ENCODE data around the gene SUPV3L1.

Gene SUPV3L1

DNA sequence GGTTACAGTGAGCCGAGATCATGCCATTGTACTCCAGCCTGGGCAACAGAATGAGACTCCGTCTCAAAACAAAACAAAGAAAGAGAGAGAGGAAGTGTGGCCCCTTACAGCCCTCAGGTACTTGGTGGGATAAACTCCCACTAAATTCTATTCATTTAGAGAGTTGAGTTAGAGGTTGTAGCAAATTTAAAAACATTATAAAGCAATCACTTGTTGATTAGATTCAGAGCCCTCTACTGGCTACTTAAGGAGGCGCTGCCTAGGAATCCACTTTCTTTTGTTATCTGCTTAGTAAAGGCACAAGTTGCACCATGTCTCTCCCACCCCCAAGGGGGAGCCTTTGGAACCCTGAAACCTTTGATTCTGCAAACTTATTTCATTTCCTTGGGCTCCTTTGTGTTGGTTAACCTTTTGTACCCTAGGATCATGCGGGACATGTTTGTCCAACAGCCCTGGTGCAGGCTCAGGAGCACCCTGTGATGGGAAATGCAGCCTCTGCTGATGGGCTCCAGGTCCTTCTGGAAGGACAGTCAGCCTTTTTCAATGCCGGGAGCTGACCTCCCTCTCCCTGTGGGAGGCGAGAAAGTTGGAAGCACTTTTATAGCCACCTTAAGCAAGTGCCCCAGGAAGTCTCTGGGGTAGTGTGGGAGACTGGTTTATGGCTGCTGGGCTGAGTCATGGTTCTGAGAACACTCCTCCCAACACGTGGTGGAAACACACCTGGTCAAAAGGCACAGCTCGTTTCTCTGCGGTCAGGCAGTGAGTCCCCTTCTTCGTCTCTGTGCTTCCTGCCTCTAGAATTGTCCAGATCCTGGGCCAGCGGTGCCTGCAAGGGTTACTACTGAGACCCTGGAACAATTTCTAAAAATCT is 42.4 kb downstream of the SUPV3L1 start:
- no peaks in the 10 kb centered on the region for H3K36me3 ChIP-seq (ENCODE audit: control insufficient read depth, insufficient read depth, low read length)
- no peak overlapping the region for H3K9ac ChIP-seq (ENCODE audit: low read depth, low read length)
- peaks cover 4% of the 10 kb centered on the region for H3K4me1 ChIP-seq (ENCODE audit: control insufficient read depth, insufficient read depth, low read length)
- H3K4me3 ChIP-seq (ENCODE audit: low read depth, low read length), result no peak overlapping the region
- no peaks in the 10 kb centered on the region for H3K27me3 ChIP-seq (ENCODE audit: control insufficient read depth, insufficient read depth, low read length)
- no peaks in the 10 kb centered on the region for H3K9me3 ChIP-seq (ENCODE audit: control insufficient read depth, insufficient read depth, low read length)

DNA sequence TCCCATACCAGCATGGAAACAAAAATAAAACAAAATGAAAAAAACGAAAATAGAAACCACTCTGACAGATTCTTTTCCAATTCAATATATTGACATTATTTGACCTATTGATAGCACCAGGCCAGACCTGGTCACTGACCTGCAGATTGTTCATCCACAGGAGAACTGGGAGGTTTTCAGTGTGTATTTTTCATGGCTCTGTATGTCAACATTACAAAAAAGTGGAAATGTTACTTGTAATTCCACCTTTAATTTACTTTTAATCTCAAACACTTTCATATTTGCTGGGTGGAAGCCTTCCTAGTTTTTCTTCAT is 43.0 kb downstream of the SUPV3L1 start:
- peaks cover 4% of the 10 kb centered on the region for H3K4me1 ChIP-seq (ENCODE audit: control insufficient read depth, insufficient read depth, low read length)
- H3K9me3 ChIP-seq (ENCODE audit: control insufficient read depth, insufficient read depth, low read length), result no peaks in the 10 kb centered on the region
- no peaks in the 10 kb centered on the region for H3K36me3 ChIP-seq (ENCODE audit: control insufficient read depth, insufficient read depth, low read length)
- H3K9ac ChIP-seq (ENCODE audit: low read depth, low read length), result no peak overlapping the region
- H3K4me3 ChIP-seq (ENCODE audit: low read depth, low read length), result no peak overlapping the region
- H3K27me3 ChIP-seq (ENCODE audit: control insufficient read depth, insufficient read depth, low read length), result no peaks in the 10 kb centered on the region

DNA sequence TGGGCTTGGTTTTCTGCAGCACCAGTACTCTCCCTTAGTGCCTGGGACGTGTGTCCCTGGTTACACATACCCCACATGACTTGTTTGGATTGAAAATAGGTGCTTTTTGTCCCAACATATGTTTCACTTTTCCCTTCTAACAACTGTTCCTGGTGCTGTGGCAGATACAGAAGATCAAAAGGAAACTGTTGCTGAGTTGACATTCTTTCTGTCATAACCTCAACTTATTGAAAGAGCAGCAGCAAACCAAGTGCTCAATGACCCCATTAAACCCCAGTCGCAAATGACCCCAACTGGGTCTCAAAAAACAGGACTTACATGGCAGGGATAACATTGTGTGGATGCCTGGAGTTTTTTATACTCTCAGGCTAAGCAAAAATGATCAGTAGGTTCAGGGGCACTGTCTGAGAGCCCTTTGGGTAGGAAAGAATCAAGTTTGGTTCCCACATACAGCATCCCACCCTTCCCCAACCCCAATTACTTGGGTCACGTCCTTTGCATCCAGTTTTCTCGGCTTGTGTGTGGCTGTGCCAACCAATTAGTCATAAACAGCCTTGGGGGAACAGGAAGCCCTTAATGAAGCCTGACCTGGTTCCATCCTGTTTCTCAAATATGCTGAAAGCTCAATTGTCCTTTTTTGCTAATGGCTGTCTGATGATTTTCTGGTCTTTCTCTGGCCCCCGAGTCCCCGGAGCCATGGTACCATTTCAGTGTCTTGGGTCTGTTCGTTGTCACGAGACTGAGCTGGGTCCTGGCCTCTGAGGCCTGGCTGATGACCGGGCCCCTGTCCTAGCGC is 45.0 kb downstream of the SUPV3L1 start:
- Histone ChIP-seq H3K36me3 (ENCODE audit: control insufficient read depth, insufficient read depth, low read length) (no peaks in the 10 kb centered on the region), H3K4me3 (ENCODE audit: low read depth, low read length) (no peak overlapping the region), H3K4me1 (ENCODE audit: control insufficient read depth, insufficient read depth, low read length) (peaks cover 4% of the 10 kb centered on the region), H3K27me3 (ENCODE audit: control insufficient read depth, insufficient read depth, low read length) (no peaks in the 10 kb centered on the region), H3K9ac (ENCODE audit: low read depth, low read length) (no peak overlapping the region), H3K9me3 (ENCODE audit: control insufficient read depth, insufficient read depth, low read length) (no peaks in the 10 kb centered on the region)

DNA sequence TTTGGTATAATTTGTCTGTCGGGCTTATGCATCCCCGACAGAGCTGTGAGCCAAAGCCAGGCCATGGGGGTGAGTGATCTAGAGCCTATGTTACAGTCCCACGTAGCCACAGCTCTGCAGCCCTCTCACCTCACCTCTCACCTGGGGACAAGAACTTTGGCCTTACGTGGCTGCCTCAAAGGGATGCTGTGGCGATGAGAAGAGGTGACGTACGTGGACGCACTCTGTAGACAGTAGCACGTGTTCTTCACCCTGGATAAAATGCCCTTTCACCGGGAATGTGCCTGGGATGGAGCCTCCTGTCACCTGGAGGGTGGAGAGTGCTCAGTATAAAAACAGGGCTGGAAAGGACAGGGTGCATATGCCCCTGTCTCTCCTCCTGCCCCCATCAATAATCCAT is 45.6 kb downstream of the SUPV3L1 start:
- H3K4me3 ChIP-seq (ENCODE audit: low read depth, low read length), result no peak overlapping the region
- no peaks in the 10 kb centered on the region for H3K9me3 ChIP-seq (ENCODE audit: control insufficient read depth, insufficient read depth, low read length)
- no peak overlapping the region for H3K9ac ChIP-seq (ENCODE audit: low read depth, low read length)
- peaks cover 4% of the 10 kb centered on the region for H3K4me1 ChIP-seq (ENCODE audit: control insufficient read depth, insufficient read depth, low read length)
- no peaks in the 10 kb centered on the region for H3K27me3 ChIP-seq (ENCODE audit: control insufficient read depth, insufficient read depth, low read length)
- no peaks in the 10 kb centered on the region for H3K36me3 ChIP-seq (ENCODE audit: control insufficient read depth, insufficient read depth, low read length)

DNA sequence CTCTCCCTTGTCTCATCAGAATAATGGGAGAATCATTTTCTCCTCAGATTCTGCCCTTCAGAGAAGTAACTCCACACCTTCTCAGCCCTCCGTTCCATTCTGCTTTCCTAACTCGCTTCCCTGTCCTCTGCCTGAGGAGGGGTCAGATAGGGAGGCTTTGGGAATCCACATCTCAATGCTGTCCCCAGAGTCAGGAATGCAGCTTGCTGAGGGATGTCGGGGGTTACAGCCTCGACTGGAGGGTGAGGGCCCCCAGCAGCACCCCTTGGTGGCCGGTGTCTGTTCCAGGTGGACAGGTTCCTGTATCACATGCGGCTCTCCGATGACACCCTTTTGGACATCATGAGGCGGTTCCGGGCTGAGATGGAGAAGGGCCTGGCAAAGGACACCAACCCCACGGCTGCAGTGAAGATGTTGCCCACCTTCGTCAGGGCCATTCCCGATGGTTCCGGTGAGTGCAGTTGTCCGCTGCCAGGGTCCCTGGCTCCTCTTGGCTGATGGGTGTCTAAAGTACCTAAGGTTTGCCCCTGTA is 47.0 kb downstream of the SUPV3L1 start:
- H3K9me3 ChIP-seq (ENCODE audit: control insufficient read depth, insufficient read depth, low read length), result no peaks in the 10 kb centered on the region
- no peaks in the 10 kb centered on the region for H3K36me3 ChIP-seq (ENCODE audit: control insufficient read depth, insufficient read depth, low read length)
- no peak overlapping the region for H3K9ac ChIP-seq (ENCODE audit: low read depth, low read length)
- H3K27me3 ChIP-seq (ENCODE audit: control insufficient read depth, insufficient read depth, low read length), result no peaks in the 10 kb centered on the region
- no peak overlapping the region for H3K4me3 ChIP-seq (ENCODE audit: low read depth, low read length)
- H3K4me1 ChIP-seq (ENCODE audit: control insufficient read depth, insufficient read depth, low read length), result peaks cover 4% of the 10 kb centered on the region

DNA sequence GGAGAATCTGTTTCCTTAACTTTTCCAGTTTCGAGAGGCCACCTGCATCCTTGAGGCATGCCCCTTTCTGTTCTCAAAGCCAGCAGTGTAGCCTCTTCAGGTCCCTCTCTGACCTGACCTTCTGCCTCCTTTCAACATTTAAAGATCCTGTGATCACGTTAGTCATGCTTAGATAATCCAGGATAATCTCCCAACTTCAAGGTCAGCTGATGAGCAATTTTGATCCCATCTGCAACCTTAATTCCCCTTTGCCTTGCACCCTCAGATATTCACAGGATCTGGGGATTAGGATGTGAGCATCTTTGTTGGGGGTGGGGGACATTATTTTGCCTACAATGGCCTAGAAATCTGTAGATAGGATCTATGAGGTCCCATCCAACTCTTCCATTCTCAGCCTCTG is 48.1 kb downstream of the SUPV3L1 start:
- Histone ChIP-seq H3K4me3 (ENCODE audit: low read depth, low read length) (no peak overlapping the region), H3K36me3 (ENCODE audit: control insufficient read depth, insufficient read depth, low read length) (no peaks in the 10 kb centered on the region), H3K4me1 (ENCODE audit: control insufficient read depth, insufficient read depth, low read length) (no peaks in the 10 kb centered on the region), H3K9me3 (ENCODE audit: control insufficient read depth, insufficient read depth, low read length) (no peaks in the 10 kb centered on the region), H3K9ac (ENCODE audit: low read depth, low read length) (no peak overlapping the region), H3K27me3 (ENCODE audit: control insufficient read depth, insufficient read depth, low read length) (no peaks in the 10 kb centered on the region)

DNA sequence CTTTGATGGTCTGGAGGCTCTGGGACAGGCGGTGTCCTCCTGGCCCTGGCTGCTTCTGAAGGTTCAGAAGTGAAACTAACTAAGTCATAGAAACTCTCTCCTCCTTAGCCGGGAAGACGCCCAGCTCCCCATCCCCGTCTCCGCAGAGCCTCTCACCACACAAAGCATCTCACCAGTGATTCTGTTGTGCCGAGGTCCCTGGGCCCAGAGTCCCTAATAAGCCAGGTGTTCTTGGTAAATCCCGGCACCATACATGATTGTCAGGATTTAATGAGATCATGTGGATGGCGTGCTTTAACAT is 49.5 kb downstream of the SUPV3L1 start:
- H3K27me3 ChIP-seq (ENCODE audit: control insufficient read depth, insufficient read depth, low read length), result no peaks in the 10 kb centered on the region
- H3K9me3 ChIP-seq (ENCODE audit: control insufficient read depth, insufficient read depth, low read length), result no peaks in the 10 kb centered on the region
- no peak overlapping the region for H3K9ac ChIP-seq (ENCODE audit: low read depth, low read length)
- H3K4me3 ChIP-seq (ENCODE audit: low read depth, low read length), result no peak overlapping the region
- H3K4me1 ChIP-seq (ENCODE audit: control insufficient read depth, insufficient read depth, low read length), result no peaks in the 10 kb centered on the region
- no peaks in the 10 kb centered on the region for H3K36me3 ChIP-seq (ENCODE audit: control insufficient read depth, insufficient read depth, low read length)

DNA sequence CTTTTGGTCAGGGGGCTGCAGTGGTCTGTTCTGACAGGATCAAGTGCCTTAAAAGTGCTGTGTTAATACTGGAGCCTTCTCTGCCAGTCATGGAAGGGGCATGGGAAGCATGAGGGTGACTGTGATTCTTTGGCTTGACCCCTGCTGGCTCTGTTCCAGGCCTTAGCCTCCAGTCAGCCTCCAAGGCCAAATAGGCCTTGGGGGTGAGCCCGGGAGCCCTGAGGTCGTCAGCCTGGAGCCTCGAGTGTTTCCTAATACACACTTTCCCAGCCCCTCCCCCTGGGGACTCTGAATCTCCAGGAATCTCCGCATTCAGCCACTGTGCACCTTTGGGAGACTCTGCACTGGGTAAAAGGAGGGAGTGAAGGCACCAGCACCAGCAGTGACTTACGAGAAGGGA is 50.1 kb downstream of the SUPV3L1 start:
- Histone ChIP-seq H3K4me3 (ENCODE audit: low read depth, low read length) (no peak overlapping the region), H3K36me3 (ENCODE audit: control insufficient read depth, insufficient read depth, low read length) (no peaks in the 10 kb centered on the region), H3K9ac (ENCODE audit: low read depth, low read length) (no peak overlapping the region), H3K9me3 (ENCODE audit: control insufficient read depth, insufficient read depth, low read length) (no peaks in the 10 kb centered on the region), H3K4me1 (ENCODE audit: control insufficient read depth, insufficient read depth, low read length) (no peaks in the 10 kb centered on the region), H3K27me3 (ENCODE audit: control insufficient read depth, insufficient read depth, low read length) (no peaks in the 10 kb centered on the region)

DNA sequence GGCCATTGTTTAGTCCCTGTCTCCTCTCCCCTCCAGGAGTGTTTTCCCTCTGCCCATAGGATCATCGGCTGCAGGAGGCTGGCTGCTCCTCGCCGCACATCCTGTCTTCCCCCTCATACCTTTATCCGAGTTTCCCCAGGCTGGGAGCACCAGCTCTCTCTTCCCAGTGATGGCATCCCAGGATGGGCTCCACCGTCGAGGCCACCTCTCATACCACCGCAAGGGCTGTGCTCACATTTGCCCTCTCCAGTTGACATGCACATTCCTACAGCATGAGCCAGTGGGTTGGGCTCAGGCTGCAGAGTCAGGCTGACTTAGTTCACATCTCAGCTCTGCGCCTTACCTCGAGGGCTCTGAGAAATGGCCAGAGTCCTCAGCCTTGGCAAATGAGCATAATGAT is 52.2 kb downstream of the SUPV3L1 start:
- Histone ChIP-seq H3K9ac (ENCODE audit: low read depth, low read length) (no peak overlapping the region), H3K27me3 (ENCODE audit: control insufficient read depth, insufficient read depth, low read length) (no peaks in the 10 kb centered on the region), H3K9me3 (ENCODE audit: control insufficient read depth, insufficient read depth, low read length) (no peaks in the 10 kb centered on the region), H3K4me1 (ENCODE audit: control insufficient read depth, insufficient read depth, low read length) (no peaks in the 10 kb centered on the region), H3K4me3 (ENCODE audit: low read depth, low read length) (no peak overlapping the region), H3K36me3 (ENCODE audit: control insufficient read depth, insufficient read depth, low read length) (no peaks in the 10 kb centered on the region)

DNA sequence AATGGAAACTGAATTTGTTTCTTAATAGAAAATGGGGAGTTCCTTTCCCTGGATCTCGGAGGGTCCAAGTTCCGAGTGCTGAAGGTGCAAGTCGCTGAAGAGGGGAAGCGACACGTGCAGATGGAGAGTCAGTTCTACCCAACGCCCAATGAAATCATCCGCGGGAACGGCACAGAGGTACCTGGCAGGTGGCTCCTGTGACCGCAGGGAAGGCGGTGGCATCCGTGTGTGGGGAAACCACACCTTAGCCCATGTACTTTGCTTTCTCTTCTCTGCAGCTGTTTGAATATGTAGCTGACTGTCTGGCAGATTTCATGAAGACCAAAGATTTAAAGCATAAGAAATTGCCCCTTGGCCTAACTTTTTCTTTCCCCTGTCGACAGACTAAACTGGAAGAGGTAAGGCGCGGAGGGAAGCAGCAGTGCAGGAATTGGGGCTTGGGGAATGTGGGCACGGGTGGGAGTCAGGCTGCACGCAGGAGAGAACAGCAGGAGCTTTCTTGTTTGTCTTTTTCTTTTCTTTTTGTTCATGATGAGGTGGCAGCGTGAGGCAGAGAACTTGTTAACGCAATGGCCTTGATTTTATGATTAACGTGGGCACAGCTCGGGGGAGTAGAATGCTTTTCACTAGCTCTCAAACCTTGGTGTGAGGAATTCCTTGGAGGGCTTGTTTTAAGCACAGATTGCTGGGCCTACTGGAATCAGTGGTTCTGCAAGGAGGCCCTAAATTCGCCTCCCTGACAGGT is 52.9 kb downstream of the SUPV3L1 start:
- Histone ChIP-seq H3K36me3 (ENCODE audit: control insufficient read depth, insufficient read depth, low read length) (no peaks in the 10 kb centered on the region), H3K4me3 (ENCODE audit: low read depth, low read length) (no peak overlapping the region), H3K4me1 (ENCODE audit: control insufficient read depth, insufficient read depth, low read length) (no peaks in the 10 kb centered on the region), H3K9ac (ENCODE audit: low read depth, low read length) (no peak overlapping the region), H3K27me3 (ENCODE audit: control insufficient read depth, insufficient read depth, low read length) (no peaks in the 10 kb centered on the region), H3K9me3 (ENCODE audit: control insufficient read depth, insufficient read depth, low read length) (no peaks in the 10 kb centered on the region)

DNA sequence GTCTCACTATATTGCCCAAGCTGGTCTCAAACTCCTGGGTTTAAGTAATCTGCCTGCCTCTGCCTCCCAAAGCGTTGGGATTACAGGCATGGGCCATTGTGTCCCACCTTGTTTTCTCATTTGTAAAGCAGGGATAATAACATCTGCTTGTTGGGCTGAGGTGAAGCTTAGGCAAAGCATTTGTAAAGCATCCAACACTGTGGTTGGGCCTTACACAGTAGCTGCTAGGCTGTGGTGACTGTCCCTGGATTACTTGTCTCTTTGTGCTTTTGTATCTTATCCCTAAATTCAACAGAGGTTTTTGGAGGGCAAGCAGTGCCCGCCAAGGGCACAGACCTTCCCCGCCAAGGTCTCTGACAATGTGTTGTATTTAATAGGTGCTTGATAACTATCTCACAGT is 54.4 kb downstream of the SUPV3L1 start:
- H3K9me3 ChIP-seq (ENCODE audit: control insufficient read depth, insufficient read depth, low read length), result no peaks in the 10 kb centered on the region
- H3K4me1 ChIP-seq (ENCODE audit: control insufficient read depth, insufficient read depth, low read length), result no peaks in the 10 kb centered on the region
- H3K4me3 ChIP-seq (ENCODE audit: low read depth, low read length), result no peak overlapping the region
- H3K36me3 ChIP-seq (ENCODE audit: control insufficient read depth, insufficient read depth, low read length), result no peaks in the 10 kb centered on the region
- no peaks in the 10 kb centered on the region for H3K27me3 ChIP-seq (ENCODE audit: control insufficient read depth, insufficient read depth, low read length)
- no peak overlapping the region for H3K9ac ChIP-seq (ENCODE audit: low read depth, low read length)

All from iPS-15b (cell line).